ENCODE measurements around the gene FAM25C.
"Not testable (repeated sequence)": the region's sequence is repeated elsewhere in the genome, so short reads cannot be mapped to it uniquely, and the experiment has no call there.

FAM25C gene

DNA sequence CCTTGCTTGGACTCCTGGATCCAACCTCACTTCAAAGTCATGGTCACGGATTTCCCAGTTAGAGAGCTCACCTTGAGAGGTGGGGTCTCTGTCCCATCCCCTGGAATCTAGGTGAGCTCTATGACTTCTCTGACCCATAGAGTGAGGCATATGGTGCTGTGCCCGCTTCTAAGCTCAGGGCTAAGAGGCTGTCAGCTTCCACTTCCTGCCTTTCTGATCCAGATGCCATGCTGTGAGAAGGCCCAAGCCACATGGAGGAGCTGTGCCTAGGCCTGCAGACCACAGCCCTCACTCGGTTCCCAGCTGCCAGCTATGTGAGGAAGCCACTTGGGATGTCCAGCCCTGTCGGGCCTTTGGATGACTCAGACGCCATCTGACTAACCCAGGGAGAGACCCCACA is 39.9 kb downstream of the FAM25C start:
- H3K4me3 ChIP-seq (ENCODE audit: low read depth, low read length), result not testable (repeated sequence)

DNA sequence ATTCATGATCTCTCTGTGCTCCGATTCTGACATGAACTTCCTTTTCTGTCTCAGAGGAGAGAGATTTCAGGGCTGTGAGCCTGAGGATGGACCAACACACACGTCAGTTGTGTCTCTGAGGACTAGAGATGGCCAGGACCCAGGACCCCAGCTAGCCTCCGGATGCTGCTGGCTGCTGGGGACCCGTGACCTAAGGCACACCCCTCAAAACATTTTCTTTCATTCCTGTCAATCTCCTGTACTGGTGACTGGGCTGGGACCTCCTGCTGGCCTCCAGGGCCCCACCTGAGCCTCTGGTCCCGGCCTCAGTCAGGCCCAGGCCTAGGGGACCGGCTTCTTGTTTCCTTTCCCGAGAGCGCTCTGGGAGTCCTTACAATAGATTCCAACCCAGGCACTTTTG is 42.4 kb downstream of the FAM25C start:
- not testable (repeated sequence) for H3K4me3 ChIP-seq (ENCODE audit: low read depth, low read length)

DNA sequence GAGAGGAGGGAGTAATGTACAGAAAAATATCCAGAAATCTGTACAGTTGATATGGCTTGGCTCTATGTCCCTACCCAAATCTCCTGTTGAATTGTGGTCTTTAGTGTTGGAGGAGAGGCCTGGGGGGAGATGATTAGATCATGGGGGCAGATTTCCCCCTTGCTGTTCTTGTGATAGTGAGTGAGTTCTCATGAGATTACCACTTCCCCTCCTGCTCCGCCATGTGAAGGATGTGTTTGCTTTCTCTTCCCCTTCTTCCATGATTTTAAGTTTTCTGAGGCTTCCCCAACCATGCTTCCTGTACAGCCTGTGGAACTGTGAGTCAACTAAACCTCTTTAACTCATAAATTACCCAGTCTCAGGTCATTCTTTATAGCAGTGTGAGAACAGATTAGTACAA is 52.2 kb downstream of the FAM25C start:
- H3K4me3 ChIP-seq (ENCODE audit: low read depth, low read length), result not testable (repeated sequence)
